ENCODE measurements around the gene SETD5. TPM values are rescaled to one million over a fixed set of nuclear protein-coding genes. Genes with fewer than 3 reads are reported as not detected.
A peak's percentile ranks its signal among the peaks of the same experiment; 100 is the strongest.

SETD5 gene
- total and polyA plus RNA-seq, 2 of the 4 experiments (the other 2 are of a cell fraction), result 42.7 to 62.9 TPM

DNA sequence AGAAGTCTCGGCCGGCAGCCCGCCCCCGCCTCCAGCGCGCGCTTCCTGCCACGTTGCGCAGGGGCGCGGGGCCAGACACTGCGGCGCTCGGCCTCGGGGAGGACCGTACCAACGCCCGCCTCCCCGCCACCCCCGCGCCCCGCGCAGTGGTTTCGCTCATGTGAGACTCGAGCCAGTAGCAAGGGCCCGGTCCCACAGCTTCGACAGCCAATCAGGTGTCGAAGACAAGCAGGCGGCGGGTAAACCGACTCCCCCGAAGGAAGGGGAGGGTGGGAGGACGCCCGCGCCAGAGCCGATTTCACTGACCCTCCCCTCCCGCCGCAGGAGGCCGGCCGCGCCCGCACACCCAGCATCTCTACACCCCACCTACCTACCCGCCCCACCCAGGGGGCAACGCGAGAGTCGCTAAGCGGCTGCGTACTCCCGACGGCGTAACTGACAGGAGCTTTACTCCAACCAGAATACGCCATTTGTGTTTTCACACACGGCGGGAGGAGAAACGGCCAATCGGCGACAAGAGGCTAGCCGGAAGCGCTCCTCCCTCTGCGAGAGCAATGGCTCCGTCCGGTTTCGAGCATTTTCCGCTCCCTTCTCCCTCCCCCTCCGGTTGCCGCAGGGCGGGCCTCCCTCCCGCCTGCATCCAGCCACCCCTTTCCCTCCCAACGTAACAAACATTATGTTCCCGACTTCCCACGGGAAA, 633 bp upstream of the SETD5 start:
- Histone ChIP-seq H2BK120ac (ENCODE audit: low read depth, low read length) (peak overlapping the region; percentile 60), H3K18ac (ENCODE audit: low read depth, low read length) (peak overlapping the region; percentile 74; the same call in 1 of the 2 replicates), H3K4me2 (ENCODE audit: low read depth, low read length) (no peak overlapping the region), H4K20me1 (ENCODE audit: insufficient read depth, low read length) (peaks cover 88% of the 10 kb centered on the region), H4K91ac (ENCODE audit: insufficient read depth, low read depth, low read length) (peak overlapping the region; percentile 93), H3K56ac (ENCODE audit: extremely low read depth, insufficient read depth, low read length) (peak overlapping the region; percentile 90), H3K27ac (ENCODE audit: insufficient read depth, low read length) (peak overlapping the region; percentile 96), H3K27me3 (ENCODE audit: control insufficient read depth, insufficient read depth, low read length) (no peaks in the 10 kb centered on the region), H3K9me3 (ENCODE audit: control insufficient read depth, insufficient read depth, low read length) (no peaks in the 10 kb centered on the region), H3K79me1 (ENCODE audit: low read depth in 1 of 2, low read length in 2 of 2) (peaks cover 0 to 12% of the 10 kb centered on the region in 2 experiments; a peak in 1 of 4 replicates), H4K5ac (ENCODE audit: low read depth, low read length) (peak overlapping the region; percentile 45; the same call in 1 of the 2 replicates), H2BK15ac (ENCODE audit: low read depth, low read length) (no peak overlapping the region), H2AK5ac (ENCODE audit: low read depth, low read length) (peak overlapping the region; percentile 94), H2BK5ac (ENCODE audit: low read depth, low read length, poor library complexity, severe bottlenecking) (peak overlapping the region; percentile 96), H3K23ac (ENCODE audit: low read depth, low read length) (peak overlapping the region; percentile 79; the same call in 1 of the 2 replicates), H3K4me3 (ENCODE audit: insufficient read depth, low read depth, low read length) (peak overlapping the region; percentile 74), H3K14ac (replicated peaks; ENCODE audit: low read depth, low read length) (peak overlapping the region; percentile 97), H2BK20ac (ENCODE audit: low read depth, low read length) (no peak overlapping the region), H3K4me1 (ENCODE audit: control insufficient read depth, insufficient read depth, low read length) (peaks cover 4% of the 10 kb centered on the region; the same call in 1 of the 2 replicates), H3K36me3 (ENCODE audit: control insufficient read depth, insufficient read depth, low read length) (peaks cover 9% of the 10 kb centered on the region), H2AFZ (replicated peaks; ENCODE audit: low read length, poor library complexity) (peak overlapping the region; percentile 82), H3K4ac (ENCODE audit: low read depth, low read length) (peak overlapping the region; percentile 95), H4K8ac (ENCODE audit: low read depth in 2 of 2, low read length in 2 of 2) (peak overlapping the region; percentile 32 to 97), H3K9me1 (ENCODE audit: insufficient read depth, low read length) (no peaks in the 10 kb centered on the region), H2AK9ac (replicated peaks; ENCODE audit: low read depth, low read length, poor library complexity) (peak overlapping the region; percentile 99), H3K9ac (ENCODE audit: low read depth, low read length) (peak overlapping the region; percentile 91)
- ChIA-PET CTCF (no interaction called here), POLR2A (ENCODE audit: unreplicated experiment) (interaction anchor here (0.6 to 1.6 kb wide), 6 partner anchors 17 to 1781 kb away, joined by 3 to 6 read pairs (median 3); no protein-coding TSS in a partner anchor)
- in situ Hi-C loops (cut with MboI; ENCODE audit: low sequenced_read_pairs) (no loop called here), intact Hi-C loops (cut with micrococcal nuclease) (loop anchor here (1.0 to 5.0 kb wide), 2 partner anchors 26 to 41 kb away; no protein-coding TSS in a partner anchor), dilution Hi-C loops (cut with HindIII; ENCODE audit: low sequenced_read_pairs, unreplicated experiment) (no loop called here)
- no TSS peak for BruUV-seq (replicated peaks)
- WGBS, 2 experiments (ENCODE audit: extremely low coverage in 2 of 2, insufficient read length in 1 of 2), result 4% methylated on average over 17 of the region's 71 CpGs; no CpG with 5 or more reads in 1 of the 2 experiments
- ATAC-seq (ENCODE audit: low read depth) (peak; percentile 75), DNase-seq (peak; percentile 100)
- TF ChIP-seq MXI1 (IDR thresholded peaks at IDR 0.05; ENCODE audit: borderline replicate concordance, low read depth, low read length) (peak; percentile 8; the same call in 1 of the 2 replicates), FOS (IDR thresholded peaks at IDR 0.05; ENCODE audit: low read depth, low read length) (peak; percentile 42; the same call in 1 of the 2 replicates), CHD1 (IDR thresholded peaks at IDR 0.05; ENCODE audit: low read depth, low read length) (peak; percentile 86; the same call in 1 of the 2 replicates), MAZ (IDR thresholded peaks at IDR 0.05; ENCODE audit: borderline replicate concordance, low read depth, low read length) (peak; percentile 96), NFE2L2 (IDR thresholded peaks at IDR 0.05; ENCODE audit: low read depth, low read length) (0 out of 2 replicates have a peak, but pooled peaks have one; percentile 1), RFX5 (IDR thresholded peaks at IDR 0.05; ENCODE audit: low read depth, low read length) (no peak), BHLHE40 (IDR thresholded peaks at IDR 0.05; ENCODE audit: low read depth, low read length) (peak; percentile 97), CEBPB (IDR thresholded peaks at IDR 0.05; ENCODE audit: low read depth, low read length) (no peak), RAD21 (IDR thresholded peaks at IDR 0.05; ENCODE audit: low read length) (no peak), RCOR1 (IDR thresholded peaks at IDR 0.05; ENCODE audit: insufficient replicate concordance, low read length) (no peak)
- TF ChIP-seq, protein P1, sequence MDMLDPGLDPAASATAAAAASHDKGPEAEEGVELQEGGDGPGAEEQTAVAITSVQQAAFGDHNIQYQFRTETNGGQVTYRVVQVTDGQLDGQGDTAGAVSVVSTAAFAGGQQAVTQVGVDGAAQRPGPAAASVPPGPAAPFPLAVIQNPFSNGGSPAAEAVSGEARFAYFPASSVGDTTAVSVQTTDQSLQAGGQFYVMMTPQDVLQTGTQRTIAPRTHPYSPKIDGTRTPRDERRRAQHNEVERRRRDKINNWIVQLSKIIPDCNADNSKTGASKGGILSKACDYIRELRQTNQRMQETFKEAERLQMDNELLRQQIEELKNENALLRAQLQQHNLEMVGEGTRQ (IDR thresholded peaks at IDR 0.05; ENCODE audit: low read depth, low read length), result no peak
- TF ChIP-seq, protein P2, sequence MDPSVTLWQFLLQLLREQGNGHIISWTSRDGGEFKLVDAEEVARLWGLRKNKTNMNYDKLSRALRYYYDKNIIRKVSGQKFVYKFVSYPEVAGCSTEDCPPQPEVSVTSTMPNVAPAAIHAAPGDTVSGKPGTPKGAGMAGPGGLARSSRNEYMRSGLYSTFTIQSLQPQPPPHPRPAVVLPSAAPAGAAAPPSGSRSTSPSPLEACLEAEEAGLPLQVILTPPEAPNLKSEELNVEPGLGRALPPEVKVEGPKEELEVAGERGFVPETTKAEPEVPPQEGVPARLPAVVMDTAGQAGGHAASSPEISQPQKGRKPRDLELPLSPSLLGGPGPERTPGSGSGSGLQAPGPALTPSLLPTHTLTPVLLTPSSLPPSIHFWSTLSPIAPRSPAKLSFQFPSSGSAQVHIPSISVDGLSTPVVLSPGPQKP (IDR thresholded peaks at IDR 0.05; ENCODE audit: borderline replicate concordance, low read depth, low read length), result no peak
- TF ChIP-seq, protein P3, sequence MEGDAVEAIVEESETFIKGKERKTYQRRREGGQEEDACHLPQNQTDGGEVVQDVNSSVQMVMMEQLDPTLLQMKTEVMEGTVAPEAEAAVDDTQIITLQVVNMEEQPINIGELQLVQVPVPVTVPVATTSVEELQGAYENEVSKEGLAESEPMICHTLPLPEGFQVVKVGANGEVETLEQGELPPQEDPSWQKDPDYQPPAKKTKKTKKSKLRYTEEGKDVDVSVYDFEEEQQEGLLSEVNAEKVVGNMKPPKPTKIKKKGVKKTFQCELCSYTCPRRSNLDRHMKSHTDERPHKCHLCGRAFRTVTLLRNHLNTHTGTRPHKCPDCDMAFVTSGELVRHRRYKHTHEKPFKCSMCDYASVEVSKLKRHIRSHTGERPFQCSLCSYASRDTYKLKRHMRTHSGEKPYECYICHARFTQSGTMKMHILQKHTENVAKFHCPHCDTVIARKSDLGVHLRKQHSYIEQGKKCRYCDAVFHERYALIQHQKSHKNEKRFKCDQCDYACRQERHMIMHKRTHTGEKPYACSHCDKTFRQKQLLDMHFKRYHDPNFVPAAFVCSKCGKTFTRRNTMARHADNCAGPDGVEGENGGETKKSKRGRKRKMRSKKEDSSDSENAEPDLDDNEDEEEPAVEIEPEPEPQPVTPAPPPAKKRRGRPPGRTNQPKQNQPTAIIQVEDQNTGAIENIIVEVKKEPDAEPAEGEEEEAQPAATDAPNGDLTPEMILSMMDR (conservative IDR thresholded peaks at IDR 0.05; ENCODE audit: low read depth, low read length), result no peak

Data from IMR-90 (cell line).